ENCODE results near the gene RPL39L. TPM values are rescaled to one million over a fixed set of nuclear protein-coding genes. Genes with fewer than 3 reads are reported as not detected.

RPL39L gene
- total and polyA plus RNA-seq, 2 of the 13 experiments (the other 11 are each of a cell fraction or from before 2014, with no cell fraction given): not detected

DNA sequence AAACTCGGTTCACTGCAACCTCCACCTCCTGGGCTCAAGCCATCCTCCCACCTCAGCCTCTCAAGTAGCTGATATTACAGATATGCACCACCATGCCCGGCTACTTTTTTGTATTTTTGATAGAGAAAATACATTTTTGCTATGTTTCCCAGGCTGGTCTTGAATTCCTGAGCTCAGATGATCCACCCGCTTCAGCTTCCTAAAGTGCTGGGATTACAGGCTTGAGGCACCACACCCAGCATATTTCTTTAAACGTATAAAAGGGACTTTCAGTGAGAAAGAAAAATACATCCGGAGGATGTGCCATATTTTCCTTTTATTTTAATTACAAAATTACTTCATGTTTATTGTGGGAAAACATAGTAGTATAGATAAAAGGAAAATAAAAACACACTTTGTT is 55.2 kb downstream of the RPL39L start:
- no peak overlapping the region for H2AFZ ChIP-seq (ENCODE audit: low read length)
- no peak overlapping the region for H3K4me3 ChIP-seq (replicated peaks in 1 of 3; ENCODE audit: insufficient read depth in 1 of 3, low read depth in 2 of 3, low read length in 3 of 3)
- no peaks in the 10 kb centered on the region for H3K27me3 ChIP-seq (ENCODE audit: control insufficient read depth in 1 of 2, insufficient read depth in 2 of 2, low read length in 2 of 2)
- no peak for FAIRE-seq
- H3K9me3 ChIP-seq (ENCODE audit: low read length): no peaks in the 10 kb centered on the region; the same call in 1 of the 2 replicates
- H3K27ac ChIP-seq (ENCODE audit: extremely low read length, insufficient read depth, low read length): no peak overlapping the region
- H3K9ac ChIP-seq (ENCODE audit: insufficient read depth, low read depth, low read length): no peak overlapping the region
- POLR2A ChIA-PET: interaction anchor here (3.0 kb wide), 1 partner anchor 44 kb away, joined by 16 read pairs; no protein-coding TSS in a partner anchor
- no TSS peak for BruUV-seq (replicated peaks)
- intact Hi-C loops (cut with micrococcal nuclease; ENCODE audit: unreplicated experiment) (no loop called here), in situ Hi-C loops (cut with HindIII; ENCODE audit: extremely low pct_ligation_motif_present, low pct_unique_long_range_greater_than_20kb) (no loop called here)
- WGBS (ENCODE audit: low lambda C conversion rate): 74% methylated on average over 5 of the region's 5 CpGs
- no peaks in the 10 kb centered on the region for H4K20me1 ChIP-seq (ENCODE audit: insufficient read depth, low read length)
- H3K36me3 ChIP-seq (replicated peaks in 1 of 2; ENCODE audit: control insufficient read depth in 1 of 2, insufficient read depth in 2 of 2, low read length in 2 of 2): no peaks in the 10 kb centered on the region; a peak in 2 of 5 replicates
- no peaks in the 10 kb centered on the region for H3K79me2 ChIP-seq (ENCODE audit: insufficient read depth, low read length)
- ATAC-seq: no peak
- CTCF ChIA-PET (ENCODE audit: low intra/inter-chr PET ratio, low total read pairs): no interaction called here
- peaks cover 53% of the 10 kb centered on the region for H3K4me1 ChIP-seq (ENCODE audit: insufficient read depth, low read length)
- H3K4me2 ChIP-seq (ENCODE audit: low read depth, low read length): no peak overlapping the region
- DNase-seq (ENCODE audit: low spot score): no peak
- TF ChIP-seq ZNF83 (CRISPR knock-in tag; IDR thresholded peaks at IDR 0.05; ENCODE audit: borderline replicate concordance): no peak
- no peak for TF ChIP-seq ZFY (CRISPR knock-in tag; IDR thresholded peaks at IDR 0.05)
- TF ChIP-seq ZXDC (CRISPR knock-in tag; IDR thresholded peaks at IDR 0.05): no peak
- TF ChIP-seq TAF15 (IDR thresholded peaks at IDR 0.05; ENCODE audit: low read depth, low read length, poor library complexity, severe bottlenecking): no peak
- TF ChIP-seq ZNF644 (CRISPR knock-in tag; IDR thresholded peaks at IDR 0.05; ENCODE audit: low read depth): no peak
- no peak for TF ChIP-seq ISX (CRISPR knock-in tag; conservative IDR thresholded peaks at IDR 0.05)
- no peak for TF ChIP-seq HOXD1 (CRISPR knock-in tag; IDR thresholded peaks at IDR 0.05)
- TF ChIP-seq, protein P1, sequence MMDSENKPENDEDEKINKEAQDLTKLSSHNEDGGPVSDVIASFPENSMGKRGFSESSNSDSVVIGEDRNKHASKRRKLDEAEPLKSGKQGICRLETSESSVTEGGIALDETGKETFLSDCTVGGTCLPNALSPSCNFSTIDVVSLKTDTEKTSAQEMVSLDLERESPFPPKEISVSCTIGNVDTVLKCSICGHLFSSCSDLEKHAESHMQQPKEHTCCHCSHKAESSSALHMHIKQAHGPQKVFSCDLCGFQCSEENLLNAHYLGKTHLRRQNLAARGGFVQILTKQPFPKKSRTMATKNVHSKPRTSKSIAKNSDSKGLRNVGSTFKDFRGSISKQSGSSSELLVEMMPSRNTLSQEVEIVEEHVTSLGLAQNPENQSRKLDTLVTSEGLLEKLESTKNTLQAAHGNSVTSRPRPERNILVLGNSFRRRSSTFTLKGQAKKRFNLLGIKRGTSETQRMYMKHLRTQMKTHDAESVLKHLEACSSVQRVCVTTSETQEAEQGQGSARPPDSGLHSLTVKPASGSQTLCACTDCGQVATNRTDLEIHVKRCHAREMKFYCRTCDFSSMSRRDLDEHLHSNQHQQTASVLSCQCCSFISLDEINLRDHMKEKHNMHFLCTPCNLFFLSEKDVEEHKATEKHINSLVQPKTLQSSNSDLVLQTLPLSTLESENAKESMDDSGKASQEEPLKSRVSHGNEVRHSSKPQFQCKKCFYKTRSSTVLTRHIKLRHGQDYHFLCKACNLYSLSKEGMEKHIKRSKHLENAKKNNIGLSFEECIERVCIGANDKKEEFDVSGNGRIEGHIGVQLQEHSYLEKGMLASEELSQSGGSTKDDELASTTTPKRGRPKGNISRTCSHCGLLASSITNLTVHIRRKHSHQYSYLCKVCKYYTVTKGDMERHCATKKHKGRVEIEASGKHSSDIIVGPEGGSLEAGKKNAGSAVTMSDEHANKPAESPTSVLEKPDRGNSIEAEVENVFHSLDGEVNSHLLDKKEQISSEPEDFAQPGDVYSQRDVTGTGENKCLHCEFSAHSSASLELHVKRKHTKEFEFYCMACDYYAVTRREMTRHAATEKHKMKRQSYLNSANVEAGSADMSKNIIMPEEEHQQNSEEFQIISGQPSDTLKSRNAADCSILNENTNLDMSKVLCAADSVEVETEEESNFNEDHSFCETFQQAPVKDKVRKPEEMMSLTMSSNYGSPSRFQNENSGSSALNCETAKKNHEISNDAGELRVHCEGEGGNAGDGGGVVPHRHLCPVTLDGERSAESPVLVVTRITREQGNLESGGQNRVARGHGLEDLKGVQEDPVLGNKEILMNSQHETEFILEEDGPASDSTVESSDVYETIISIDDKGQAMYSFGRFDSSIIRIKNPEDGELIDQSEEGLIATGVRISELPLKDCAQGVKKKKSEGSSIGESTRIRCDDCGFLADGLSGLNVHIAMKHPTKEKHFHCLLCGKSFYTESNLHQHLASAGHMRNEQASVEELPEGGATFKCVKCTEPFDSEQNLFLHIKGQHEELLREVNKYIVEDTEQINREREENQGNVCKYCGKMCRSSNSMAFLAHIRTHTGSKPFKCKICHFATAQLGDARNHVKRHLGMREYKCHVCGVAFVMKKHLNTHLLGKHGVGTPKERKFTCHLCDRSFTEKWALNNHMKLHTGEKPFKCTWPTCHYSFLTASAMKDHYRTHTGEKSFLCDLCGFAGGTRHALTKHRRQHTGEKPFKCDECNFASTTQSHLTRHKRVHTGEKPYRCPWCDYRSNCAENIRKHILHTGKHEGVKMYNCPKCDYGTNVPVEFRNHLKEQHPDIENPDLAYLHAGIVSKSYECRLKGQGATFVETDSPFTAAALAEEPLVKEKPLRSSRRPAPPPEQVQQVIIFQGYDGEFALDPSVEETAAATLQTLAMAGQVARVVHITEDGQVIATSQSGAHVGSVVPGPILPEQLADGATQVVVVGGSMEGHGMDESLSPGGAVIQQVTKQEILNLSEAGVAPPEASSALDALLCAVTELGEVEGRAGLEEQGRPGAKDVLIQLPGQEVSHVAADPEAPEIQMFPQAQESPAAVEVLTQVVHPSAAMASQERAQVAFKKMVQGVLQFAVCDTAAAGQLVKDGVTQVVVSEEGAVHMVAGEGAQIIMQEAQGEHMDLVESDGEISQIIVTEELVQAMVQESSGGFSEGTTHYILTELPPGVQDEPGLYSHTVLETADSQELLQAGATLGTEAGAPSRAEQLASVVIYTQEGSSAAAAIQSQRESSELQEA (CRISPR knock-in tag; IDR thresholded peaks at IDR 0.05; ENCODE audit: not compliant biosample characterization): no peak
- TF ChIP-seq, protein P2, sequence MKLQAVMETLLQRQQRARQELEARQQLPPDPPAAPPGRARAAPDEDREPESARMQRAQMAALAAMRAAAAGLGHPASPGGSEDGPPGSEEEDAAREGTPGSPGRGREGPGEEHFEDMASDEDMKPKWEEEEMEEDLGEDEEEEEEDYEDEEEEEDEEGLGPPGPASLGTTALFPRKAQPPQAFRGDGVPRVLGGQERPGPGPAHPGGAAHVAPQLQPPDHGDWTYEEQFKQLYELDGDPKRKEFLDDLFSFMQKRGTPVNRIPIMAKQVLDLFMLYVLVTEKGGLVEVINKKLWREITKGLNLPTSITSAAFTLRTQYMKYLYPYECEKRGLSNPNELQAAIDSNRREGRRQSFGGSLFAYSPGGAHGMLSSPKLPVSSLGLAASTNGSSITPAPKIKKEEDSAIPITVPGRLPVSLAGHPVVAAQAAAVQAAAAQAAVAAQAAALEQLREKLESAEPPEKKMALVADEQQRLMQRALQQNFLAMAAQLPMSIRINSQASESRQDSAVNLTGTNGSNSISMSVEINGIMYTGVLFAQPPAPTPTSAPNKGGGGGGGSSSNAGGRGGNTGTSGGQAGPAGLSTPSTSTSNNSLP (IDR thresholded peaks at IDR 0.05; ENCODE audit: low read depth, low read length): no peak
- TF ChIP-seq, protein P3, sequence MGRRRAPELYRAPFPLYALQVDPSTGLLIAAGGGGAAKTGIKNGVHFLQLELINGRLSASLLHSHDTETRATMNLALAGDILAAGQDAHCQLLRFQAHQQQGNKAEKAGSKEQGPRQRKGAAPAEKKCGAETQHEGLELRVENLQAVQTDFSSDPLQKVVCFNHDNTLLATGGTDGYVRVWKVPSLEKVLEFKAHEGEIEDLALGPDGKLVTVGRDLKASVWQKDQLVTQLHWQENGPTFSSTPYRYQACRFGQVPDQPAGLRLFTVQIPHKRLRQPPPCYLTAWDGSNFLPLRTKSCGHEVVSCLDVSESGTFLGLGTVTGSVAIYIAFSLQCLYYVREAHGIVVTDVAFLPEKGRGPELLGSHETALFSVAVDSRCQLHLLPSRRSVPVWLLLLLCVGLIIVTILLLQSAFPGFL (CRISPR knock-in tag; IDR thresholded peaks at IDR 0.05): no peak
- TF ChIP-seq TEAD3 (CRISPR knock-in tag; optimal IDR thresholded peaks at IDR 0.05; ENCODE audit: borderline replicate concordance): no peak

All from HepG2 (cell line).